T-cell (primary cell): Measurements from ENCODE around the gene PALD1. TPM values are rescaled to one million over a fixed set of nuclear protein-coding genes. Genes with fewer than 3 reads are reported as not detected.

ENCODE experiments used
- ATAC-seq, 4 experiments: fragments of 200-7000 bp in 3 of 4; fragments of 150-1000 bp in 1 of 4; cut with Tn5 transposase; replicated peaks in 1 of 4; 1 replicate in 3 of 4; 2 replicates in 1 of 4; pipeline ENCODE4 v1.10.0; 2021; ENCODE audit warnings: moderate library complexity in 3 of 4, mild to moderate bottlenecking in 2 of 4, moderate number of reproducible peaks in 1 of 4
- CTCF ChIA-PET, 2 donors: fragments of 300-600 bp; sonication (Branson Sonifier 250); formaldehyde crosslinking; loops; one replicate each; lab custom pipeline; 2022; ENCODE audit warnings: antibody characterized with exemption in 2 of 2; lab: Charles Lee
- POLR2A ChIA-PET, 2 donors: fragments of 300-600 bp; sonication (Branson Sonifier 250); formaldehyde crosslinking; loops; one replicate each; lab custom pipeline; 2022; ENCODE audit warnings: antibody characterized with exemption in 2 of 2; lab: Charles Lee
- DNase-seq, 35 experiments: peaks; one replicate each; pipeline versions ENCODE4 v3.0.0 to v3.0.0-alpha.2; 2013 to 2023
- H3K27ac ChIP-seq: one replicate; pipeline ENCODE4 v1.5.1; 2013; ENCODE audit warnings: low read length
- H3K27me3 ChIP-seq, 2 experiments: replicated peaks in 1 of 2; 1 replicate in 1 of 2; 2 replicates in 1 of 2; pipeline versions ENCODE4 v1.6.1 to v1.7.0; 2013; ENCODE audit warnings: low read length in 1 of 2, mixed read lengths in 1 of 2; ENCODE audit not compliant: control insufficient read depth in 2 of 2, insufficient read depth in 2 of 2; ENCODE audit errors: extremely low read depth in 1 of 2
- H3K36me3 ChIP-seq, 2 donors: 1 replicate in 1 of 2; 2 replicates in 1 of 2; pipeline versions ENCODE4 v1.6.1 to v1.7.0; 2013; ENCODE audit warnings: low read length in 1 of 2; ENCODE audit not compliant: control insufficient read depth in 2 of 2, insufficient read depth in 1 of 2; ENCODE audit errors: extremely low read depth in 1 of 2
- H3K4me1 ChIP-seq, 2 experiments: 1 replicate in 1 of 2; 2 replicates in 1 of 2; pipeline versions ENCODE4 v1.6.1 to v1.7.0; 2013; ENCODE audit warnings: low read length in 2 of 2, mixed read lengths in 1 of 2; ENCODE audit not compliant: insufficient read depth in 2 of 2, control insufficient read depth in 1 of 2; ENCODE audit errors: extremely low read depth in 1 of 2
- H3K4me3 ChIP-seq, 2 donors: 1 replicate in 1 of 2; 2 replicates in 1 of 2; pipeline versions ENCODE4 v1.5.1 to v1.7.0; 2013; ENCODE audit warnings: mild to moderate bottlenecking in 2 of 2, low read length in 1 of 2, moderate library complexity in 1 of 2; ENCODE audit not compliant: control insufficient read depth in 1 of 2; ENCODE audit errors: extremely low read depth in 1 of 2
- H3K9me3 ChIP-seq: 2 replicates; pipeline ENCODE4 v1.7.0; 2013
- H3K27ac Mint-ChIP-seq, 2 donors: one replicate each; pipeline ENCODE4 v1.8.0; 2020 to 2021; ENCODE audit warnings: mild to moderate bottlenecking in 2 of 2, mixed read lengths in 2 of 2
- H3K27me3 Mint-ChIP-seq, 2 donors: one replicate each; pipeline ENCODE4 v1.8.0; 2021 to 2022; ENCODE audit warnings: mixed read lengths in 2 of 2
- H3K36me3 Mint-ChIP-seq: one replicate; pipeline ENCODE4 v1.8.0; 2021; ENCODE audit warnings: mixed read lengths
- H3K4me1 Mint-ChIP-seq, 3 donors: one replicate each; pipeline ENCODE4 v1.8.0; 2020 to 2022; ENCODE audit warnings: mixed read lengths in 3 of 3, mild to moderate bottlenecking in 1 of 3
- H3K4me3 Mint-ChIP-seq, 3 donors: one replicate each; pipeline ENCODE4 v1.8.0; 2020 to 2022; ENCODE audit warnings: mild to moderate bottlenecking in 3 of 3, mixed read lengths in 3 of 3, moderate library complexity in 3 of 3
- H3K9me3 Mint-ChIP-seq, 3 donors: one replicate each; pipeline ENCODE4 v1.8.0; 2020 to 2022; ENCODE audit warnings: mixed read lengths in 3 of 3
- WGBS: methylation state at CpG from one replicate; pipeline ENCODE4 v1.1.5; 2013; ENCODE audit warnings: missing lambda C conversion rate; ENCODE audit not compliant: insufficient coverage; 5-methylcytosine and 5-hydroxymethylcytosine counted together
- total RNA-seq, 35 experiments: library from RNA in 6 of 35; stranded (reverse) in 6 of 35; fragments of 120-200 nt in 1 of 35; gene quantifications; one replicate each; pipeline versions ENCODE4 v1.2.1 to v1.2.4 and lab custom pipeline; 2013 to 2026

PALD1 gene
- total RNA-seq, 5 donors from 2014 or later (not counting 1 experiment from before 2014, with no cell fraction given): 0.10 to 0.38 (median 0.13) TPM

DNA sequence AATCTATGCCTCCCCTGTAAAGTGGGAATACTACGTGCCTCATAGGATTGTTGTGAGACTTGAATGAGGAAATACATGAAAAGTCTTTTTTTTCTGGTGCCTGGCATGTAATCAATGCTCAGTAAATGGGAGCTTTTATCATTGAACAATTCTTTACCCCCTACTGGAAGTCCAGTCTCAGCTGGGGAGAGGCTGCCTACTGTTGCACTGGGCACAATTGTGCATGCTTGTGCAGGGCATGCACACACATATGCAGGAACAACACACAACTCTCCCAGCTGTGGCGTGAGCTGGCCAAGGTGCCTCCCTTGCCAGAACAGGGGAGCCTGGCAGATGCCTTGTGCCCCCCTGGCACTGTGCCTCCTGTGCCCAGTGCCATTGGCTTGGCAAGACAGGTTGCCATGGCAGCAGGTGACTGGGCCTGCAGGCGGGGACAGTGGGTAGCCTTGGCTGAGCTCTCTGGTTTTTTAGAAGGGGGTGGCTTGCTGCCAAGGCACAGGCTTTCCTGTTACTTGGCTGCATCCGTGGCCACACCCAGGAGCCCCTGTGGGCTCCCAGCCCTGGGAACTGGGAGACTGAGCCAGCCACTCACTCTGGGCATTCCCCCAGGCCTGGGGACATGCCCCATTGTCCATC, 16.1 kb upstream of the PALD1 start:
- Histone ChIP-seq H3K4me3 (no peak overlapping the region), H3K36me3 (no peaks in the 10 kb centered on the region), H3K27ac (no peak overlapping the region), H3K9me3 (no peaks in the 10 kb centered on the region), H3K27me3 (peaks cover 0 to 39% of the 10 kb centered on the region in 2 experiments), H3K4me1 (peaks cover 0 to 9% of the 10 kb centered on the region in 2 experiments)
- no peaks in the 10 kb centered on the region for H3K36me3 Mint-ChIP-seq
- no peaks in the 10 kb centered on the region for H3K9me3 Mint-ChIP-seq
- DNase-seq (no peak), ATAC-seq (no peak)
- peaks cover 0 to 11% (median 4%) of the 10 kb centered on the region in 3 donors for H3K4me1 Mint-ChIP-seq
- no peak overlapping the region for H3K27ac Mint-ChIP-seq
- POLR2A ChIA-PET: no interaction called here
- H3K4me3 Mint-ChIP-seq: no peak overlapping the region
- 61% methylated on average over 2 of the region's 4 CpGs for WGBS
- CTCF ChIA-PET: no interaction called here
- peaks cover 19 to 31% of the 10 kb centered on the region in 2 donors for H3K27me3 Mint-ChIP-seq

DNA sequence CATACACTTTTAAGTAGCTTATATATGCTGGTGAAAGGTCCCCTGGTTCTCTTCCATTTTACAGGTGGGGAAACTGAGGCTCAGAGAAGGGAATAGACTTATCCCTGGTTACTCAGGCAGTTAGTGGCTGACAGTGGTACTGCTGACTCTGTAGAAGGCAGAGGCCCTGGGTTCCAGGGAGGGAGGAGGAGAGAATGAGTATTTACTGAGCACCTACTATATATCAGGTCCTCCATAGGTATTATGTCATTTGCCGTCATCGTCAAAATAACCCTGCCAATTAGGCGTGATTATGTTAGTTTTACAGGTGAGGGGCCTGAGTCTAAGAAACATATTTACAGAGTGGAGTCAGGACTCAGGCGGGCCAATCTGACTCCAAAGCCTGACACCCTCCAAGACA, 13.3 kb upstream of the PALD1 start:
- no peak overlapping the region for H3K27ac Mint-ChIP-seq
- no peak overlapping the region for H3K4me3 ChIP-seq
- H3K9me3 Mint-ChIP-seq: no peaks in the 10 kb centered on the region
- peaks cover 8 to 9% of the 10 kb centered on the region in 2 donors for H3K27me3 Mint-ChIP-seq
- ChIA-PET CTCF (no interaction called here), POLR2A (no interaction called here)
- peaks cover 0 to 13% of the 10 kb centered on the region in 2 experiments for H3K27me3 ChIP-seq
- no peak for DNase-seq
- H3K27ac ChIP-seq: no peak overlapping the region
- H3K4me1 ChIP-seq: no peaks in the 10 kb centered on the region
- ATAC-seq: no peak
- no peaks in the 10 kb centered on the region for H3K9me3 ChIP-seq
- peaks cover 0 to 5% (median 3%) of the 10 kb centered on the region in 3 donors for H3K4me1 Mint-ChIP-seq
- no peak overlapping the region for H3K4me3 Mint-ChIP-seq
- no peaks in the 10 kb centered on the region for H3K36me3 Mint-ChIP-seq
- whole genome bisulfite sequencing: no CpG with 5 or more reads among the region's 4 CpGs
- H3K36me3 ChIP-seq: no peaks in the 10 kb centered on the region

DNA sequence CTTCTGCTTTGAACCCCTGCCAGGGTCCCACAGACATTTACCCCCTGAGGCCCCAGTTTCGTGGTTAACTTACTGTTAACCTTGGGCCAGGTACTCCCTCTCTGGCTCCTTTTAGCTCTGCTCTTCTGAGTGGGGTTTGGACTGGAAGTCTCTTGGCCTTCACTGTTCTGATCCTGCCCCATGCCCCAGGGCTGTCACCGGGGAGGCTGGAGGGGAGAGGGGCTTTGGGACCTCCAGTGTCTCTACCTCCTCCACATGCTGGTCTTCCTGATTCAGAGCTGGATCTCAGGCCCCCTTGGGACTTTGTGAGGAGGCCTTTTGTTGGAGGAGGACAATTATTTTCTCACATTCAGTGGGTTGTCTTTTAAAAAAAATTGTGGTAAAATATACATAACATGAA, 12.7 kb upstream of the PALD1 start:
- H3K9me3 Mint-ChIP-seq: no peaks in the 10 kb centered on the region
- H3K27me3 Mint-ChIP-seq: peaks cover 4 to 5% of the 10 kb centered on the region in 2 donors
- no peak for DNase-seq
- Histone ChIP-seq H3K9me3 (no peaks in the 10 kb centered on the region), H3K4me3 (no peak overlapping the region), H3K36me3 (no peaks in the 10 kb centered on the region), H3K27ac (no peak overlapping the region), H3K27me3 (peaks cover 0 to 9% of the 10 kb centered on the region in 2 experiments), H3K4me1 (no peaks in the 10 kb centered on the region)
- peaks cover 0 to 5% (median 3%) of the 10 kb centered on the region in 3 donors for H3K4me1 Mint-ChIP-seq
- no peak overlapping the region for H3K4me3 Mint-ChIP-seq
- no peak for ATAC-seq
- H3K36me3 Mint-ChIP-seq: no peaks in the 10 kb centered on the region
- WGBS: 60% methylated on average over 1 of the region's 2 CpGs
- POLR2A ChIA-PET: no interaction called here
- H3K27ac Mint-ChIP-seq: no peak overlapping the region
- CTCF ChIA-PET: no interaction called here

DNA sequence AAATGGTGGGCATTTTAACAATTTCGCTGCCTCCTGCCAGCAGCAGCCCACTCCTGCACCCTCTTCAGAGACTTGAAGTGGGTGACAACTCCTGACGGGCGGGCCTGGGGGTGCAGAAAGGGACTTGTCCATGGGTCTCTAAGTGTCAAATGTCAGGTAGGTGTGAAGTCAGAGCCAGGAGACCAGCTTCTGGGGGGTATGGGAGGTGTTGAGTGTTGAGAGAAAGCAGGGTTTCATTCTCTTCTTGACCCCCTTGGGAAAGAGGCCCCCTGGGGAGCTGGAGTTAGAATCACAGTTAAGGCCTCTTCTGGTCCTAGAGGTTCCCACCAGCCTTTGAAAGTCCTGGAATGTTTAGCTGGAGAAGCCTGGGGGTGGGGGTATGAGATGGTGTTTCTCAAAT, 11.6 kb upstream of the PALD1 start:
- Mint-ChIP-seq H3K4me3 (no peak overlapping the region), H3K27me3 (no peaks in the 10 kb centered on the region), H3K36me3 (no peaks in the 10 kb centered on the region), H3K9me3 (no peaks in the 10 kb centered on the region), H3K27ac (no peak overlapping the region), H3K4me1 (no peaks in the 10 kb centered on the region)
- no CpG with 5 or more reads among the region's 3 CpGs for WGBS
- no peaks in the 10 kb centered on the region for H3K9me3 ChIP-seq
- no peak overlapping the region for H3K4me3 ChIP-seq
- CTCF ChIA-PET: no interaction called here
- no peak for ATAC-seq
- H3K27me3 ChIP-seq: peaks cover 0 to 9% of the 10 kb centered on the region in 2 experiments
- POLR2A ChIA-PET: no interaction called here
- no peaks in the 10 kb centered on the region for H3K4me1 ChIP-seq
- H3K27ac ChIP-seq: no peak overlapping the region
- DNase-seq: no peak
- H3K36me3 ChIP-seq: no peaks in the 10 kb centered on the region

DNA sequence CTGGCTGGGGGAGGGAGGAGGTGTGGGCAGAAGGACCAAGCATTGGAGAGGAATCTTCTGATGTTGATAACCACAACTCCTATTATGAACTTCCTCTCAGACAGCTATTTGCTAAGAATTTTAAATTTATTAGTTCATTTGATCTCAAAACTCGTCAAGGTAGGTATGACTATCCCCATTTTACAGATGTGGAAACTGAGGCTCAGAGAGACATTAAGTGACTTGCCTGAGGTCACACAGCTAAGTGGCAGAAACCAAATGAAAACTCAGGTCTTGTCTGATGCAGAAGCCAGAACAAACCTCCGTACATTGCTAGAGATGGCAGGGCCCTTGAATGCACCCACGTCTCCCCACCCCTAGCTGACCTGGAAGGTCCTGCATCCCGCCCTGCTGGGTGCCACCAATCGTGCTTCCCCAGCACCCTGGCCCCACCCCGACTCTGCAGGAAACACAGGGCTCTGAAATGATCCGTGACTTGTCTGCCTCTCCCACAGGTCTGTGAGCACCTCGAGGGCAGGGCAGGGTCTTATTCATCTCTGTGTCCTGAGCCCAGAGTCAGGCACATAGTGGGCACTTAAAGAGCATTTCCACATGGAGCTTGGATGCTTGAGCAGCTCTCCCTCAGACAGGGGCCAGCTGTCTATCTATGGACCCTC, 5.6 kb upstream of the PALD1 start:
- Histone ChIP-seq H3K9me3 (no peaks in the 10 kb centered on the region), H3K27me3 (peaks cover 0 to 14% of the 10 kb centered on the region in 2 experiments), H3K4me3 (no peak overlapping the region), H3K36me3 (no peaks in the 10 kb centered on the region), H3K4me1 (peaks cover 6 to 18% of the 10 kb centered on the region in 2 experiments), H3K27ac (no peak overlapping the region)
- Mint-ChIP-seq H3K36me3 (no peaks in the 10 kb centered on the region), H3K27ac (no peak overlapping the region), H3K4me3 (no peak overlapping the region), H3K4me1 (peaks cover 21 to 26% (median 26%) of the 10 kb centered on the region in 3 donors), H3K27me3 (peaks cover 0 to 3% of the 10 kb centered on the region in 2 donors), H3K9me3 (no peaks in the 10 kb centered on the region)
- ATAC-seq (no peak), DNase-seq (no peak)
- WGBS: 72% methylated on average over 8 of the region's 8 CpGs
- POLR2A ChIA-PET: no interaction called here
- CTCF ChIA-PET: no interaction called here

DNA sequence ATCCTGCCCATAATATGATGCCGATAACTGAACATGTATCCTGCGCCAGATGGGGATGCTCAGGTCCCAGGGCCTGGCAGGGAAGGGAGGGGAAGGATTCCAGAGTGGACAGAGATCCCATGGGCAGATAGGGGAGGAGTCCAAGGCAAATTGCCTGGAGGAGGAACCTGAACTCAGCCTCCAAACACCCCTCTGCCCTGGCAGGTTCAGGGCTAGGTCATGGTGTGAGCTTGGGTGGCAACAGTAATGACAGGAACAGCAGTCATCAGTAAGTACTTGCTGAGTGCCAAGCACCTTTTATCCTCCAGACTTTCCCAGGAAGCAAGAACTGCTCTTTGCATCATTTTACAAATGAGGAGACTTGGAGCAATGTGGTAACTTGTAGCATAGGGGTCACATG, 3.8 kb upstream of the PALD1 start:
- peaks cover 0 to 26% of the 10 kb centered on the region in 2 experiments for H3K27me3 ChIP-seq
- Mint-ChIP-seq H3K4me3 (no peak overlapping the region), H3K27me3 (peaks cover 0 to 3% of the 10 kb centered on the region in 2 donors), H3K4me1 (peaks cover 29 to 34% (median 33%) of the 10 kb centered on the region in 3 donors), H3K27ac (no peak overlapping the region), H3K9me3 (no peaks in the 10 kb centered on the region), H3K36me3 (no peaks in the 10 kb centered on the region)
- CTCF ChIA-PET: no interaction called here
- DNase-seq (no peak), ATAC-seq (no peak)
- no peaks in the 10 kb centered on the region for H3K9me3 ChIP-seq
- H3K4me1 ChIP-seq: peaks cover 16 to 33% of the 10 kb centered on the region in 2 experiments
- 100% methylated on average over 1 of the region's 2 CpGs for WGBS
- H3K36me3 ChIP-seq: no peaks in the 10 kb centered on the region
- POLR2A ChIA-PET: no interaction called here
- H3K27ac ChIP-seq: no peak overlapping the region
- H3K4me3 ChIP-seq: no peak overlapping the region
